Right kidney (tissue), 1 donor: Measurements from ENCODE around the gene ADH5.
"Not testable (repeated sequence)": the region's sequence is repeated elsewhere in the genome, so short reads cannot be mapped to it uniquely, and the experiment has no call there.

Experiments used
- DNase-seq: peaks from one replicate; pipeline ENCODE4 v3.0.0-alpha.2; 2016

The ADH5 gene

DNA sequence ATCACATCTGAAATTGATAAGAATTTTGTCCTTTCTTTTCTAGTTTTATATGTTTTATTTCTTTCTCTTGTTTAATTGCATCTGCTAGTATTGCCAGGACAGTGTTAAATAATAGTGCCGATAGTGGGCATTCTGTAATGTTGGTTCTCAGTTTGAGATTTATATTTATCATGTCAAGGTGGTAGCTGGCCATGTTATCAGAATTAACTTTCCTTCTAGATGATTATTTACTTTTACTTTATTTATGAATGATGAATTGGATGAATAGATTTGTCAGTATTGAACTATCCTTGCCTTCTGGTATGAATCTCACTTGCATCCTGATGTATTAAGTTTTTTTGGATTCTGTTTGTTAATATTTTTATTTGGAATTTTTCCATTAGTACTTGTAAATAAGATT, 50.4 kb downstream of the ADH5 start:
- no peak for DNase-seq

DNA sequence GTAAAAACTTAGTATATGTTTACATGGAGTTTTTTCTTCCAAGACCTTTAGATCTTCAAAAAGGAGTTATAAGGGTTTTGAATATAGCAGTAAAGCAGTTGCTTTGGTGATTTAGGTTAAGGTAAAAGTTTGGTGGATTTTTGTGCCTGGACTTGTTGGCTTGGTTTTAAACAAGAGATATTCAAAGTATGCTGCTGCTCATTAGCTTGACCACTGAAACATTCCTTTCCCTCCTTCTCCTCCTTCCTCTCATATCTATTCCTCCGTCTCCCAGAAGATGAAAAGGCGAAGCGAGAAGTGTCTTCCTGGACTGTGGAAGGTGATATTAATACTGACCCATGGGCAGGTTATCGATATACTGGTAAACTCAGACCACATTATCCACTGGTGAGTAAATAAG, 54.6 kb downstream of the ADH5 start:
- DNase-seq, result no peak

DNA sequence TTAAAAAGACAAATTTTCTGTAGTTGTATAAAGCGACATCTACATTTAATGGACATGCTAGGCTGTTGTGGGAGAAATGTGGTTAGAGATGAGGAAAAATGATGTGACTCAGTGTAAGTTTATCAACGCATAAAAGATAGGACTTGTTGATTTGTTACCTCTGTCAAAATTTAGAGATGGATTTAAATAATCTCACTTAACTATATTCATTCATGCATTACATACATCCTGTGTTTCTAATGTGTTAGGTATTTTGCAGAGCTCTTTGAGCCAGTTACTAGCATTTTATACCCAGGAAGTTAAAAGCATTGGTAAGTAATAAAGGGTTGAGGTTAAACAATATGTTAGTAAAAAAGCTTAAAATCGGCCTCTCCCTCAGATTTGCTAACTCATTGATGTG, 58.7 kb downstream of the ADH5 start:
- DNase-seq, result no peak

DNA sequence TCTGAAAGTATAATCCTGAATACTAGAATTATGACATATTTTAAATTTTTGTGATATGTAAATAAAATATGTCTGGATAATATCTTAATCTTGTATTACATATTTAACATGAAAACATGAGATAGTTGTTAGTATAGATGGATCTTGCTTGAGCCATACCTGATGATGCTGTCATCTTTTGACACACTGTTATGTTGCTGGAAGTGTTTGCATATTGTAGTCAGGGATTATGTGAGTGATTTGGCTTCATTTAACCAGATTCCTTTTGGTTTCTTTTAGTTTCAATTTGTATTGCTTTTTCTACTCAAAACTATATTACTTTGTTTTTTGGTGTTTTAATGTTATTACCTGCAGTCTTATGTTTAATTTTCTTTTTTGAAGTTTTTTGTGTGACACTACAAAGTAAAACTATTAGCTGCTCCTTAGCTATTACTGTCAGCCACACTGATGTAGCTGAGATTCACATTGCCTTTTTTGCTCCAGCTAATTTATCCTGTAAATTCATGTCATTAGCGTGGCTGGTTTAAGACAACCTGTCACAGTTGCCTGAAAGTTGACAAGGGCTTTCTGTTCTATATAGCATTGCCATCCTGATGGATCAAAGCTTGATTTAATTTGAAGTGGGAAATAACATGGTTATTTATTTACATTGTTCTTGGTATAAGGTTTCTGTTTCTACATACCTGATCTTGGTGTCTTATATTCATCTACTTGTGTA, 59.4 kb downstream of the ADH5 start:
- DNase-seq, result no peak

DNA sequence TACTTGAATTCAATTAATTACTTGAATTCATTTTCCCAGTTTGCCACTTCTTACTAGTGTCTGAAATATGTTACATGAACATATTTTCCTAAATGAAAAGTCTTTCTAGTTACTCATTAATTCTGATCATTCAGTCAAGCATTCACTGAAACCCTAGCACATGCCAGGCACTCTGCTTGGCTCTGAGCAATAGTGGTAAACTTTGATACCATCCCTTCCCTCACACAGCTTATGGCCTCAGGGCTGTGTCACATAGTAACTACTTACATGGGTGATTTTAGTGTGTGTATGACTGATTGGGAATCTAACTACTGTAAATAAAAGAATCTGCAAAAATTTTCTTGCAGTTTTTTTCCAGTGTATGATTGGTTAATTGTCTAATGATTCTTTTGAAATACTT, 60.4 kb downstream of the ADH5 start:
- DNase-seq, result no peak

DNA sequence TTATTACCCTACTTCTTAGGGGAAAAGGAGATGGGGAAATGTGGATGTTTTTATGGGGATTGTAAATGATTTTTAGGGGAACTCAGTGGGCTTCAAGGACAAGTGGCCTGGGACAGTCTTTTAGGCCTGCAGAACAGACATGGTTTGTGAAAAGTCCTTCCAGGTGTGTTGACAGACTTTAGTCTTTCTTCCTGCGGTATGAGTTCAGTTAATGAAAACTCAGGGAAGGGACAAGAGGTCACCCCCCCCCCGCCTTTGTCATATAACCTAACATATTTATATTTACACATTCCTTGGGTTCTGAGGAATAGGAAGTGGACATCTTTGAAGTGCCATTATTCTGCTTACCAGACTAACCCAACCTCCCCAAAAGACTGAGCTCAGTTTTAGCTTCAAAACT, 61.3 kb downstream of the ADH5 start:
- no peak for DNase-seq

DNA sequence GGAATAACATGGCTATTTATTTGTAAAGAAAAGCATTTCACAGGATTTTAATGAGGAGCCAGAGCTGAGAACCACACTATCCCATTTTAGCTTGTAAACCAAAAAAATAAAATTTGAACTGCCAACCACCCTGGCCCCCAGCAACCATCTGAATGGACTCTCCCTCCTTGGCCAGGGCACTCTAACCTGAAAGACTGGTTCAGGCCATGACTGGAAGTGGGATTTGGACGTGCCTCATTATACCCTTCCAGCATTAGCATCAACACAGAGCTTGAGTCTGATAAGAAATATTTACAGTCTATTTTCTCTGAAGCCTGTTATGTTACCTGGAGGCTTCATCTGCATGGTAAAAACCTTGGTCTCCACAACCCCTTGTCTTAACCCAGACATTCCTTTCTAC, 63.1 kb downstream of the ADH5 start:
- DNase-seq, result no peak

DNA sequence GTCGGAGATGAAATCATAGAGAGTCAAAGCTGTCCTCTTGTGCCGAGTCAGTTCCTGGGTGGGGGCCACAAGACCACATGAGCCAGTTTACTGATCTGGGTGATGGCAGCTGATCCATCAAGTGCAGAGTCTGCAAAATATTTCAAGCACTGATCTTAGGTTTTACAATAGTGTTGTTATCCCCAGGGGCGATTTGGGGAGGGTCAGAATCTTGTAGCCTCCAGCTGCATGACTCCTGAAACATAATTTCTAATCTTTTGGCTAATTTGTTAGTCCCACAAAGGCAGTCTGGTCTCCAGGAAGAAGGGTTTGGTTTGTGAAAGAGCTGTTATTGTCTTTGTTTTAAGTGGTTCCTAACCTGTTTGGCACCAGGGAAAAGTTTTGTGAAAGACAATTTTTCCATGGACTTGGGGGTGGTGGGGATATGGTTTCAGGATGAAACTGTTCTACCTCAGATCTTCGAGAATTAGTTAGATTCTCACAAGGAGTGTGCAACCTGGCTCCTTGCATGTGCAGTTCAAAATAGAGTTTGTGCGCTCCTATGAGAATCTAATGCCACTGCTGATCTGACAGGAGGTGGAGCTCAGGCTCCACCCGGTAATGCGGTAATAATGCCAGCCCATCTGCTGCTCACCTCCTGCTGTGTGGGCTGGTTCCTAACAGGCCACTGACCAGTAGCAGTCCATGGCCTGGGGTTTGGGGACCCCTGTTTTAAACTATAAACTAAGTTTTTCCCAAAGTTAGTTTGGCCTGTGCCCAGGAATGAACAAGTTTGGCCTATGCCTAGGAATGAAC, 63.9 kb downstream of the ADH5 start:
- DNase-seq, result no peak

DNA sequence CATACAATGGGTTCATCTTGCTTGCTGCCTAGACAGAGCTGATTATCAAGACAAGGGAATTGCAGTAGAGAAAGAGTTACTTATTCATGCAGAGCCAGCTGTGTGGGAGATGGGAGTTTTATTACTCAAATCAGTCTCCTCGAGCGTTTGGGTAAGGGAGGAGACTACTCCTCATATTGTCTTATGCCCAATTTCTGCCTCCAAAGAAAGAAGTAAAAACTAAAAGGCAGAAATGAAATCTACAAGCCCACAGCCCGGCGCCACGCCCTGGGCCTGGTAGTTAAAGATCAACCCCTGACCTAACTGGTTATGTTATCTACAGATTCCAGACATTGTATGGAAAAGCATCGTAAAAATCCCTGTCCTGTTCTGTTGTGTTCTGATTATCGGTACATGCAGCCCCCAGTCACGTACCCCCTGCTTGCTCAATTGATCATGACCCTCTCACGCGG, 64.8 kb downstream of the ADH5 start:
- DNase-seq, result not testable (repeated sequence)

DNA sequence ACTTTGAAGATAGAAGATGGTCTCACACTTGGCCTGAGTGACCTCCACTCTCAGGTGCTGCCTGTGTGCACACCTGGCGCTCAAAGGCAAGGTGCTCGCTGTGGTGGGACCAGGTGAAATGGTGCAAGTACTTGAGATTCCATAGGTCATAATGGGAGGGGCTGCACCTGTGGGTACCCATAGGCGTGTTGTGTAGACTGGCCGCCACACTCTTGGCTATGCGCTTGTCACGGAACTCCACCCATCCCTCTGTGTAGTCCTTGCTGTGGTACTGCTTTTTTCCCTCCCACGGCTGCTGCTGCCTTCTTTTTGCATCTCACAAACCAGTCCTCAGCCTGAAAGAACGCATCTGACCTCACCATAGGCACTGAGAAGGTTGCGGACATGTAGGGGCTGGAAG, 66.0 kb downstream of the ADH5 start:
- no peak for DNase-seq

DNA sequence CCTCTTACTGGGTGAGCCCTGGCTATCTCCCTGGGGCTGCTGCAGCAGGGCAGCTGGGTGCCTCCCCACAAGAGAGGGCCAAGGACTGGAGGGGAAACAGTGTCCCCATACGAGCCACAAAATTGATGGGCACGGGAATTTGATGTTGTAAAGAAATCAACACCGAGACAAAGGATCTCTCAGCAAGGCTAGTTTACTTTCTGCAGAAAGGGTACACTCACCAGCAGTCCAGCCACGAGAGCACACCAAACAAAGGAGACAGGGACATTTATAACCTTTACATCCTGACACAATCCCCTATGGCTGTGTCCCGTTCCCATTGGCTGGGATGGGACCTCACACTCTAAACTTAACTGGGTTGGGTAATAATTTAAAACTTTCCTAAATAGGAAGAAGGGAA, 67.2 kb downstream of the ADH5 start:
- no peak for DNase-seq
